Ishikawa (cell line): ENCODE data around the gene MOGAT2.

Experiments used
- CEBPB ChIP-seq: IDR thresholded peaks from 2 replicates; pipeline ENCODE4 v1.6.1; 2012
- CREB1 ChIP-seq: IDR thresholded peaks from 2 replicates; pipeline ENCODE4 v1.6.1; 2012; ENCODE audit warnings: low read depth
- EGR1 ChIP-seq: IDR thresholded peaks from 2 replicates; pipeline ENCODE4 v1.6.1; 2012
- EP300 ChIP-seq: IDR thresholded peaks from 2 replicates; pipeline ENCODE4 v1.6.1; 2012; ENCODE audit warnings: borderline replicate concordance
- FOXM1 ChIP-seq: IDR thresholded peaks from 2 replicates; pipeline ENCODE4 v1.6.1; 2012; ENCODE audit warnings: low read depth, borderline replicate concordance
- NFIC ChIP-seq: IDR thresholded peaks from 2 replicates; pipeline ENCODE4 v1.6.1; 2012
- RAD21 ChIP-seq: IDR thresholded peaks from 2 replicates; pipeline ENCODE4 v1.6.1; 2012; ENCODE audit warnings: low read depth
- REST ChIP-seq: IDR thresholded peaks from 2 replicates; pipeline ENCODE4 v1.6.1; 2012; ENCODE audit warnings: low read depth, mild to moderate bottlenecking
- TAF1 ChIP-seq: IDR thresholded peaks from 2 replicates; pipeline ENCODE4 v1.6.1; 2012; ENCODE audit warnings: low read depth, mild to moderate bottlenecking
- TEAD4 ChIP-seq: IDR thresholded peaks from 2 replicates; pipeline ENCODE4 v1.6.1; 2012
- USF1 ChIP-seq: IDR thresholded peaks from 2 replicates; pipeline ENCODE4 v1.6.1; 2012
- YY1 ChIP-seq: IDR thresholded peaks from 2 replicates; pipeline ENCODE4 v1.6.1; 2012; ENCODE audit warnings: low read depth
- TF ChIP-seq, protein P1 (sequence below): IDR thresholded peaks from 2 replicates; pipeline ENCODE4 v1.6.1; 2012

- TF ChIP-seq NFIC (no peak), REST (no peak), TEAD4 (no peak), EP300 (no peak), TAF1 (no peak), CEBPB (no peak), FOXM1 (no peak), CREB1 (no peak), USF1 (no peak), RAD21 (no peak), EGR1 (no peak), YY1 (no peak)
- TF ChIP-seq, protein P1, sequence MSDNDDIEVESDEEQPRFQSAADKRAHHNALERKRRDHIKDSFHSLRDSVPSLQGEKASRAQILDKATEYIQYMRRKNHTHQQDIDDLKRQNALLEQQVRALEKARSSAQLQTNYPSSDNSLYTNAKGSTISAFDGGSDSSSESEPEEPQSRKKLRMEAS, result no peak
Measured at GRCh38 chr11:75757651-75758050, 40.0 kb downstream of the MOGAT2 start.
